Fibroblast of lung (primary cell): ENCODE data around the gene NIT2. TPM values are rescaled to one million over a fixed set of nuclear protein-coding genes. Genes with fewer than 3 reads are reported as not detected.

Experiments used
- DNase-seq, 2 donors: peaks; one replicate each; pipeline versions ENCODE4 v3.0.0 to v3.0.0-alpha.2; 2010; ENCODE audit warnings: low read depth in 2 of 2
- H2AFZ ChIP-seq: 2 replicates; pipeline ENCODE4 v1.5.1; 2012; ENCODE audit warnings: low read length, control low read depth, inconsistent platforms
- H3K27ac ChIP-seq: 2 replicates; pipeline ENCODE4 v1.5.1; 2011; ENCODE audit warnings: low read length, control low read depth; ENCODE audit not compliant: insufficient read depth
- H3K27me3 ChIP-seq: 2 replicates; pipeline ENCODE4 v1.5.1; 2011; ENCODE audit warnings: mild to moderate bottlenecking, low read length; ENCODE audit not compliant: control insufficient read depth, insufficient read depth
- H3K36me3 ChIP-seq: 2 replicates; pipeline ENCODE4 v1.5.1; 2011; ENCODE audit warnings: low read length; ENCODE audit not compliant: control insufficient read depth, insufficient read depth
- H3K4me1 ChIP-seq: 2 replicates; pipeline ENCODE4 v1.5.1; 2011; ENCODE audit warnings: low read length; ENCODE audit not compliant: control insufficient read depth, insufficient read depth; ENCODE audit errors: extremely low read depth
- H3K4me2 ChIP-seq: 2 replicates; pipeline ENCODE4 v1.5.1; 2011; ENCODE audit warnings: low read length, control low read depth; ENCODE audit not compliant: insufficient read depth; ENCODE audit errors: extremely low read depth
- H3K4me3 ChIP-seq, 4 experiments: fragments of 200-600 bp in 1 of 4; sonication (generic) in 1 of 4; replicated peaks in 1 of 4; 2 replicates each; pipeline ENCODE4 v1.5.1; 2011 to 2016; ENCODE audit warnings: low read length in 4 of 4, low read depth in 3 of 4, mild to moderate bottlenecking in 3 of 4, control low read depth in 2 of 4, inconsistent platforms in 1 of 4, mixed read lengths in 1 of 4; ENCODE audit not compliant: insufficient read depth in 1 of 4; ENCODE audit errors: control extremely low read depth in 1 of 4
- H3K79me2 ChIP-seq: 2 replicates; pipeline ENCODE4 v1.5.1; 2012; ENCODE audit warnings: mild to moderate bottlenecking, low read length, inconsistent platforms; ENCODE audit not compliant: control insufficient read depth, insufficient read depth
- H3K9ac ChIP-seq: 2 replicates; pipeline ENCODE4 v1.5.1; 2011; ENCODE audit warnings: mild to moderate bottlenecking, low read length, control low read depth; ENCODE audit not compliant: insufficient read depth
- H3K9me3 ChIP-seq: 2 replicates; pipeline ENCODE4 v1.5.1; 2012; ENCODE audit warnings: low read depth, low read length; ENCODE audit not compliant: control insufficient read depth, insufficient read depth
- H4K20me1 ChIP-seq: 2 replicates; pipeline ENCODE4 v1.5.1; 2011; ENCODE audit warnings: low read length; ENCODE audit not compliant: control insufficient read depth, insufficient read depth; ENCODE audit errors: extremely low read depth
- EZH2 ChIP-seq: IDR thresholded peaks from 2 replicates; pipeline ENCODE4 v1.5.1; 2012; ENCODE audit warnings: low read length, control low read depth, mild to moderate bottlenecking; ENCODE audit errors: missing control alignments
- polyA plus RNA-seq, 2 donors: library from polyadenylated mRNA; depleted of rRNA in 1 of 2; stranded (reverse) in 1 of 2; unstranded in 1 of 2; fragments of >200 nt; gene quantifications; 2 replicates each; pipeline ENCODE4 v1.2.1, GENCODE V29; 2011 to 2012; ENCODE audit warnings: missing spikeins in 1 of 2
- total RNA-seq: library from RNA; depleted of rRNA; stranded (reverse); fragments of >200 nt; gene quantifications from 2 replicates; pipeline ENCODE4 v1.2.1, GENCODE V29; 2014
- TF ChIP-seq, protein P1 (sequence below), 2 donors: IDR thresholded peaks in 1 of 2; conservative IDR thresholded peaks in 1 of 2; 1 replicate in 1 of 2; 2 replicates in 1 of 2; pipeline ENCODE4 v1.5.1; 2011 to 2012; ENCODE audit warnings: low read length in 2 of 2, control low read depth in 1 of 2, inconsistent platforms in 1 of 2, low read depth in 1 of 2, mild to moderate bottlenecking in 1 of 2

Gene NIT2
- total and polyA plus RNA-seq, 2 donors (not counting 1 experiment from before 2014, with no cell fraction given), result 13.4 to 53.8 TPM

DNA sequence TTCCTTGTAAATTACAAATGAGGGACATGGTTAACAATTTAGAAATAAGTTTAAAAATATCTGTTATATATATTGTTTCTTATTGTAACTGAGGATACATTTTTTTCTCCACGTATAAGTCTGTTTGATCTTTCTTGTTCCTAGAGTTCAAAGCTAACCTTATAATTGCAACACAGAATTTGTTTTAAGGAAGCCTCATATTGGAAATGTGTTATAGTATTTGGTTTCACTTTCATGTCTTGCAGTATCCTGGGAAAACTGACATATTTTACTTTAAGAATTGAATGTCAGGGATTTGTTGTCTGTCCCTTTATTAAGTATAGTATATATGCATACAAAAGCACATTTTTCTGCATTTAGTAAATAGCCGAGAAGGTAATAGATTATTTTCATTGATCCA lies 23.5 kb upstream of the NIT2 start:
- Histone ChIP-seq H3K27ac (no peak overlapping the region), H3K9ac (no peak overlapping the region), H3K9me3 (no peaks in the 10 kb centered on the region), H3K79me2 (no peaks in the 10 kb centered on the region), H3K4me2 (peak overlapping the region; percentile 61), H4K20me1 (no peaks in the 10 kb centered on the region), H3K27me3 (no peaks in the 10 kb centered on the region), H3K4me1 (peaks cover 2% of the 10 kb centered on the region), H3K4me3 (no peak overlapping the region), H2AFZ (no peak overlapping the region), H3K36me3 (peaks cover 3% of the 10 kb centered on the region)
- DNase-seq, result peak in 1 of 2 donors; percentile 7
- TF ChIP-seq, protein P1, sequence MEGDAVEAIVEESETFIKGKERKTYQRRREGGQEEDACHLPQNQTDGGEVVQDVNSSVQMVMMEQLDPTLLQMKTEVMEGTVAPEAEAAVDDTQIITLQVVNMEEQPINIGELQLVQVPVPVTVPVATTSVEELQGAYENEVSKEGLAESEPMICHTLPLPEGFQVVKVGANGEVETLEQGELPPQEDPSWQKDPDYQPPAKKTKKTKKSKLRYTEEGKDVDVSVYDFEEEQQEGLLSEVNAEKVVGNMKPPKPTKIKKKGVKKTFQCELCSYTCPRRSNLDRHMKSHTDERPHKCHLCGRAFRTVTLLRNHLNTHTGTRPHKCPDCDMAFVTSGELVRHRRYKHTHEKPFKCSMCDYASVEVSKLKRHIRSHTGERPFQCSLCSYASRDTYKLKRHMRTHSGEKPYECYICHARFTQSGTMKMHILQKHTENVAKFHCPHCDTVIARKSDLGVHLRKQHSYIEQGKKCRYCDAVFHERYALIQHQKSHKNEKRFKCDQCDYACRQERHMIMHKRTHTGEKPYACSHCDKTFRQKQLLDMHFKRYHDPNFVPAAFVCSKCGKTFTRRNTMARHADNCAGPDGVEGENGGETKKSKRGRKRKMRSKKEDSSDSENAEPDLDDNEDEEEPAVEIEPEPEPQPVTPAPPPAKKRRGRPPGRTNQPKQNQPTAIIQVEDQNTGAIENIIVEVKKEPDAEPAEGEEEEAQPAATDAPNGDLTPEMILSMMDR (conservative IDR thresholded peaks at IDR 0.05 in 1 of 2, IDR thresholded peaks at IDR 0.05 in 1 of 2; ENCODE audit: low read depth in 1 of 2, low read length in 2 of 2), result no peak
- TF ChIP-seq EZH2, result no peak

DNA sequence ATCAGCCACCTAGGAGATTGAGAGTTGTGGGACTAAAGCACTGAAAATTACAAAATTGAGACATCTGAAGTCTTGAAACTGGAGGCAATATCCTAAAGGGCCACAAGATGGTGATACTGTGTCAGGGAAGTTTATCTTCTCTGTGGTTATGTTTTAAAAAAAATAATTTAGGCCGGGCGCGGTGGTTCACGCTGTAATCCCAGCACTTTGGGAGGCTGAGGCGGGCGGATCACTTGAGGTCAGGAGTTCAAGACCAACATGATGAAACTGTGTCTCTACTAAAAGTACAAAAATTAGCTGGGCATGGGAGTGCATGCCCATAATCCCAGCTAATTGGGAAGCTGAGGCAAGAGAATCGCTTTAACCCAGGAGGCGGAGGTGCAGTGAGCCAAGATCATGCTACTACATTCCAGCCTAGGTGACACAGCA lies 17.9 kb upstream of the NIT2 start:
- TF ChIP-seq EZH2, result no peak
- TF ChIP-seq, protein P1 (conservative IDR thresholded peaks at IDR 0.05 in 1 of 2, IDR thresholded peaks at IDR 0.05 in 1 of 2; ENCODE audit: low read depth in 1 of 2, low read length in 2 of 2), result peak; percentile 65 to 76
- Histone ChIP-seq H4K20me1 (no peaks in the 10 kb centered on the region), H3K4me3 (no peak overlapping the region), H3K27me3 (no peaks in the 10 kb centered on the region), H3K4me1 (no peaks in the 10 kb centered on the region), H3K79me2 (no peaks in the 10 kb centered on the region), H2AFZ (no peak overlapping the region), H3K27ac (no peak overlapping the region), H3K9me3 (no peaks in the 10 kb centered on the region), H3K4me2 (no peak overlapping the region), H3K36me3 (peaks cover 2% of the 10 kb centered on the region), H3K9ac (no peak overlapping the region)
- DNase-seq, result peak; percentile 53 to 80

DNA sequence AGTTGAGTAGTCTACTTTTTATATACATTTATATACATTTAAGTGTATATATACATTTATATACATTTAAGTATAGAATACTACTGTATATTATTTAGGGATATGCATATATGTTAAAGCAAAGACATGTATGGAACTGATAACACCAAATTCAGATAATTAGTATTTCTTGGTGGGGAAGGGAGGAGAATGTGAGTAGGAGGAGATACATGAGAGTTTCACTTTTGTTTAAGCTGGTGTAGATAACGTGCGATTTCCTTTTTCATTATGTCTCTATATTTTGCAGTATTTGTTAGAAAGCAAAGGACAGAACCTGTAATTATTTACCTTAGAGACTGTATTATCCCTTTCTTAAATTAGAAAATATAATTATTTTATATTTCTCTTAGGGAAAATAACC lies 16.6 kb upstream of the NIT2 start:
- H3K4me1 ChIP-seq, result no peaks in the 10 kb centered on the region
- H3K4me3 ChIP-seq, result no peak overlapping the region
- H3K27ac ChIP-seq, result no peak overlapping the region
- H4K20me1 ChIP-seq, result no peaks in the 10 kb centered on the region
- no peak for DNase-seq
- no peaks in the 10 kb centered on the region for H3K79me2 ChIP-seq
- H3K27me3 ChIP-seq, result no peaks in the 10 kb centered on the region
- no peaks in the 10 kb centered on the region for H3K9me3 ChIP-seq
- no peak overlapping the region for H3K9ac ChIP-seq
- TF ChIP-seq, protein P1 (conservative IDR thresholded peaks at IDR 0.05 in 1 of 2, IDR thresholded peaks at IDR 0.05 in 1 of 2; ENCODE audit: low read depth in 1 of 2, low read length in 2 of 2), result no peak
- no peak for TF ChIP-seq EZH2
- H3K4me2 ChIP-seq, result no peak overlapping the region
- peaks cover 2% of the 10 kb centered on the region for H3K36me3 ChIP-seq
- H2AFZ ChIP-seq, result no peak overlapping the region
